GM18519 (cell line): ENCODE data around the gene CNOT3.
"Not testable (repeated sequence)": the region's sequence is repeated elsewhere in the genome, so short reads cannot be mapped to it uniquely, and the experiment has no call there.

Experiments used
- ATAC-seq: cut with Tn5 transposase; IDR thresholded peaks from one replicate; pipeline ENCODE4 v1.9.1; 2021; ENCODE audit warnings: mild to moderate bottlenecking, moderate library complexity; ENCODE audit not compliant: unreplicated experiment, low FRiP score

CNOT3 gene

DNA sequence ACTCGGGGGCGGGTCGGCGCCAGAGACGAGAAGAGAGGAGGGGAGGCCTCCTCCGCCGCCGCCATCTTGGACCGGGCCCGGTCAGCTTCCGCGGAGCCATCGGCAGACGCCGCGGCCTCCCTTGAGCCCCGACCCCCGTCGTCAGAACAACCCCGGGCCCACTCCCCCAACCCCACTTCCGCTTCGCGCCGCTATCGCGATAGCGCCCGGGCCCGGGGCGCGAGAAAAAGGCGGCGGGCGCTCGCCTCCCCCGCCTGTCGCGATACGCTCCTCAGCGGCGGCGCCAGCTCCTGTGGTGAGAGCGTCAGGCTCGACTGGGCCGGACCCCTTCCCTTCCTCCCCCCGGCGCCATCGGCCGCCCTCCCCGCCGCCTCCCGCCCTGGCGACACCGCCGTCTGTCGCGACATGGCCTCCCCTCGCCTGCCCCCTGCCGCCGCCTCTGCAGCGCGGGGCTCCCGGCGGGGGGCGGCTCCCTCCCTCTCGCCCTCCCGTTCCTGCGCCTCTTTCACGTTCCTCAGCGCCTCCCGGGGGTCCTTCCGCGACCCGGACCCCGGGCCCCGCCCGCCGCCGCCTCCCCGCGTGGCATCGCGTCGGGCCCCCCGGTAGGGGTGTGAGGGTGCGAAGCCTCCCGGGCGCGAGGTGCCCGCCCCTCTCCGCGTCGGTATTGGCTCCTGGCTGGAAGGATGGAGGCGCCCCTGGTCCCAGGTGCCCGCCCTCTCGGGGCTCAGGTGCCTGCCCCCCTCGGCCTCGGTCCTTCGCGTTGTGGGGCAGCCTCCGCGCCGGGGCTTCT lies at the start of gene CNOT3:
Gene CNOT3 (plus strand): TSS at position 64 of the 790 bp plus-strand sequence. CDS start 5,217 bp downstream, outside the sequence.
- ATAC-seq, result no peak

DNA sequence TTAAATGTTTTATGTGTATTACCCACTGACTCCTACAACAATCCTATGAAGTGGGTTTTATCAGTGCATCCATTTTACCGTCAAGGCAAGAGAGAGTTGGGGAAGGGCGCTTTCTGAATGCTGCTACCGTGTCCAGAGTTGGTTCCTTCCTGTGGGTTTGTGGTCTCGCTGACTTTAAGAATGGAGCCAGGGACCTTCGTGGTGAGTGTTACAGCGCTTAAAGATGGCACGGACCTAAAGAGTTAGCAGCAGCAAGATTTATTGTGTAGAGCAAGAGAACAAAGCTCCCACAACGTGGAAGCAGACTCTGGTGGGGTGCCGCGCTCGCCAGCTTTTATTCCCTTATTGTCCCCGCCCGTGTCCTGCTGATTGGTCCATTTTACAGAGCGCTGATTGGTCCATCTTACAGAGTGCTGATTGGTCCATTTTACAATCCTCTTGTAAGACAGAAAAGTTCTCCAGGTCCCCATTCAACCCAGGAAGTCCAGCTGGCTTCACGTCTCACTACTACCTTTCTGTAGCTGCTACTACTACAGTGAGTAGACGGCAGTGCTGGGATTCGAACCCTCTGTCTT lies 43.0 kb upstream of the CNOT3 start:
- ATAC-seq, result no peak

DNA sequence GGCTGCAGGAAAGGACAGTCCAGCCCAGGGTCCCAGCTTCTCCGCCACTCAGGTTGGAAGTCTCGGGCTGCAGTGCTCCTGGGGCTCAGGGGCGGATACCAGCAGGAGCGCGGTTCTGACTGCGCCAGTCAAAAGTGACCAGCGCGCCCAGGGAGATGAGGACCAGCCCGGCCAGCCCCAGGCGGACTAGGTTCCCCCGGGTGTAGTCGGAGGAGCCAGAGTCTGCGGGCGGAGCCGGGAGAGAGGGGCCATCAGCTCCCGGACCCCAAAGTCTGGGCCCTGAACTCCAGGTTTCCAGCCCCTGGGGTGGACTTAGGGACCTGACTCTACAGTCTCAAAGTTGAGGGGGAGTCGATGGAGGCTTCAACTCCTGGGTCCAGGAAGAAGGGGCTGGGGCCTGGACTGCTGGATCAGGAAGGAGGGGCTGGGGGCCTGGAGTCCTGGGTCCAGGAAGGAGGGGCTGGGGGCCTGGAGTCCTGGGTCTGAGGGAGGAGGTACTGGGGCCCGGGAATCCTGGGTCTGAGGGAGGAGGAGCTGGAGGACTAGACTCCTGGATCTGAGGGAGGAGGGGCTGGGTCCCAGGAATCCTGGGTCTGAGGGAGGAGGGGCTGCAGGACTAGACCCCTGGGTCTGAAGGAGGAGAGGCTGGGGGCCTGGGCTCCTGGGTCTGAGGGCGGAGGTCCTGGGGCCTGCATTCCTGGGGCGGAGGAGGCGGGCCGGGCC lies 42.3 kb upstream of the CNOT3 start:
- ATAC-seq, result no peak

DNA sequence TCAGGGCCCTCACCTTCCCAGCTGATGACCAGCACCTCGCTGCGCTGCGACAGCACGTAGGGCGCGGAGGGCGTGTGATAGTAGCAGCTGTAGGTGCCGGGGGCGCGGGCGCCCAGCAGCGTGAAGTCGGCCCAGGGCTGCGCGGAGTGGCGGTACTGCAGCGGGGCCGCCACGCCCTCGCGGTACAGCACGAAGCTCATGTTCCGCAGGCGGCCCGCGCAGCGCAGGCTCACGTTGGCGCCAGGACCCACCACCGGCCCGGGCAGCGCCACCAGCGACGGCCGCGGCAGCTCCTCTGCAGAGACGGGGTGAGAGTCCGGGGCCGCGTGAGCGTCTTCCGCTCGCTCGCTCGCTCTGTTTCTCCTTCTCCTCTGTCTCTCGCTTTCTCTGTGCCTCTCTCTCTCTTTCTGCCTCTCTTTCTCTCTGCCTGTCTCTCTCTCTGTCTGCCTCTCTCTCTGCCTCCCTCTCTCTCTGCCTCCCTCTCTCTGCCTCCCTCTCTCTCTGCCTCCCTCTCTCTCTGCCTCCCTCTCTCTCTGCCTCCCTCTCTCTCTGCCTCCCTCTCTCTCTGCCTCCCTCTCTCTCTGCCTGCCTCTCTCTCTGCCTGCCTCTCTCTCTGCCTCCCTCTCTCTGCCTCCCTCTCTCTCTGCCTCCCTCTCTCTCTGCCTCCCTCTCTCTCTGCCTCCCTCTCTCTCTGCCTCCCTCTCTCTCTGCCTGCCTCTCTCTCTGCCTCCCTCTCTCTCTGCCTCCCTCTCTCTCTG lies 41.5 kb upstream of the CNOT3 start:
- ATAC-seq, result not testable (repeated sequence)

DNA sequence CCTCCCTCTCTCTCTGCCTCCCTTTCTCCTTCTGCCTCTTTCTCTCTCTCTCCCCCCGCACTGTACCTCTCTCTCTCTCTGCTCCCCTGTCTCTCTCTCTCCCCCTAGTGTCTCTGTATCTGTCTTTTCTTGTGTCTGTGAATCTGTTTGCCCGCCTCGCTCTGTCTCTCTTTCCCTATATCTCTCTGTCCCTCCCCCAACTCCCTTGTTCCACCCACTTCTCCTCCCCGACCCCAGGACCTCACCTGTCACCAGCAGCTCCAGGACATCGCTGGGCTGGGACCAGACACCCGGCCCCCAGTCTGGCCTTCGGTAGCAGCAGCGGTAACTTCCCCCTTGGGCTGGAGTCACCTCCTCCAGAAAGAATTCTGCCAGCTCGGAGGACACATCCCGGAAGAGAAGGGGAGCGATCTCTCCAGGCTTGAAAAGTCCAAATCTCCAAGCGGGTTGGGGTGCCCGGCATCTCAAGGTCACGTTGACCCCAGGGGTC lies 40.9 kb upstream of the CNOT3 start:
- ATAC-seq, result no peak

DNA sequence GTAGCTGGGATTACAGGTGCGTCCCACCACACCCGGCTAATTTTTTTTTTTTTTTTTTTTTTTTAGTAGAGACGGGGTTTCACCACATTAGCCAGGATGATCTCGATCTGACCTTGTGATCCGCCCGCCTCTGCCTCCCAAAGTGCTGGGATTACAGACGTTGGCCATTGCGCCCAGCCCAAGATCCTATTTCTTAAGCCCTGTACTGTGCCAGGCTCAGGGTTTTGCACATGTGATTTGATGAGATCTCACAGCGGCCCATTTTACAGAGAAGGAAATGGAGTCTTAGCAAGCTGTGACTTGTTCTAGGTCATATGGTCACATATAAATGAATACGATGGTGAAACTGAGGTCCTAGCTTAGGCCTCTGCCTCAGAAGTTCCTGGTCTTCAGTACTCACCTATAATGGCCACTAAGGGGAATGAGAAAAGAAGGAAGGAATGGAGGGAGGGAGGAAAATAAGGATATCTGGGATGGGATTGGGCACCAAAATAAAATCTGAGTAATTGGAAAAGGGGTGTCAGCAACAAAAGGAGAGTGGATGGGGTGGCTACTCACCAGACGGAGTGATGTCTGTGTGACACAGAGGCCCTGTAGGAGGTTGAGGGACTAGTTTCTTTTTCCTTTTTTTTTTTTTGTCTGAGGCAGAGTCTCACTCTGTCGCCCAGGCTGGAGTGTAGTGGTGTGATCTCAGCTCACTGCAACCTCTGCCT lies 38.2 kb upstream of the CNOT3 start:
- no peak for ATAC-seq

DNA sequence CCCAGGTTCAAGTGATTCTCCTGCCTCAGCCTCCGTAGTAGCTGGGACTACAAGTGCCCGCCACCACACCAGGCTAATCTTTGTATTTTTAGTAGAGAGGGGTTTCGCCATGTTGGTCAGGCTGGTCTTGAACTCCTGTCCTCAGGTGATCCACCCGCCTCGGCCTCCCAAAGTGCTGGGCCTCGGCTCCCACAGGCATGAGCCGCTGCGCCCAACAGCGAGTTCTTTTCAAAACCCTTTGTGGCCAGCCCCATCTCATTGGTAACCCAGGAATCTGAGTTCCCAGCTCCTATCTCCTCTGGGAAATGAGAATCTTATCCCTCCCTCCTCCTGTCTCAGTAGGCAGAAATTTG lies 37.7 kb upstream of the CNOT3 start:
- not testable (repeated sequence) for ATAC-seq

DNA sequence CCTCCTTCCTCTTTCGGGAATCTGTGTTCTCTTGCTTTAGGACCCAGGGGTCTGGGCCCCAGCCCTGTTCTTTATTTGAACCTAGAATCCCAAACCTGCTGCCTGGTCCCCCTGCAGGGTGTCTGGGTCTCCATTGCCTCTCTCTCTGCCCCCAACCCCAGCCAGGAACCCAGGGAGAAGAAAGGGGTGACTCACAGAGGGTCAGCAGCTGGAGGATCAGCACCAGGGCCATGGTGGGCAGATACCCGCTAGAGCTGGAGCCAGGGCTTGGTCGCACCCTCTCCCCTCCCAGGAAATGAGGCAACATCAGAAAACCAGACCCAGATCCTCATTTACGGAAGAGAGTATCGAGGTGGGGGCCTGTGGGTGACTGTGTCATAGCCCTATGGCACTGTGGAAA lies 37.0 kb upstream of the CNOT3 start, which contains the start of gene OSCAR:
Gene OSCAR (minus strand): TSS at position 243 of the 400 bp plus-strand sequence. CDS start 11 bp downstream, at position 232.
- ATAC-seq, result no peak

DNA sequence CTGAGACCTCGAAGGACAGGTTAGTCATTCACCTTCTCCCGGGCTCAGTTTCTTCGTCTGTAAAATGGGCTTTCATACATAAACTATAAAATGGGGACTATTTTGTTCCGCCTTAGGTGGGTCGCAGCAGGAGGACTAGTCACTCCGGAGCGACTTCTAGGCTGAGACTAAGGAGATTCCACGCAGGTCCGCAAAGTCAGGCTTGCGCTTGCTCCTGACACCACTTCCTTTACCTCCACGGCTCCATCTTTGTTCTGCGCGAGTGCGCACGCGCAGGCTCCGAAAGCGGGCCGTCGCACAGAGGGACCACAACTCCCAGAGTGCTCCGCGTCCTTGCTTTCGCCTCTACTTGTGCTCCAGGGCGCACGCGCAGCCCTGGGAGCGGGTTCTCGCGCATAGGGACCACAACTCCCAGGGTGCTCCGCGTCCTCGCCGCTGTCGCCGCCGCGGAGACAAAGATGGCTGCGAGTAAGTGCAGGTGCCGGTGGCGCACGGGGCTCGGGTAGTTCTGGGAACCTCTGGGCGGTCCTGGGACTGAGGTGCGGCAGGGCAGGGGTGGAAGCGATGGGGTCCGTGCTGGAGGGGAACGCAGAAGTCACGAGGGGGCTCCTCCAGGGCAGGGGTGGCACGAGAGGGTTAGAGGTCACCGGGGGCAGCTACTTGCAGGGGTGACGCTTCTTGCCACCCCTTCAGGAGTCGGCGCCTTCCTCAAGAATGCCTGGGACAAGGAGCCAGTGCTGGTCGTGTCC lies 35.0 kb upstream of the CNOT3 start, which contains the start of gene NDUFA3:
Gene NDUFA3 (plus strand): TSS at position 435 of the 749 bp plus-strand sequence. CDS start 24 bp downstream, at position 459.
- peak; percentile 98 for ATAC-seq

DNA sequence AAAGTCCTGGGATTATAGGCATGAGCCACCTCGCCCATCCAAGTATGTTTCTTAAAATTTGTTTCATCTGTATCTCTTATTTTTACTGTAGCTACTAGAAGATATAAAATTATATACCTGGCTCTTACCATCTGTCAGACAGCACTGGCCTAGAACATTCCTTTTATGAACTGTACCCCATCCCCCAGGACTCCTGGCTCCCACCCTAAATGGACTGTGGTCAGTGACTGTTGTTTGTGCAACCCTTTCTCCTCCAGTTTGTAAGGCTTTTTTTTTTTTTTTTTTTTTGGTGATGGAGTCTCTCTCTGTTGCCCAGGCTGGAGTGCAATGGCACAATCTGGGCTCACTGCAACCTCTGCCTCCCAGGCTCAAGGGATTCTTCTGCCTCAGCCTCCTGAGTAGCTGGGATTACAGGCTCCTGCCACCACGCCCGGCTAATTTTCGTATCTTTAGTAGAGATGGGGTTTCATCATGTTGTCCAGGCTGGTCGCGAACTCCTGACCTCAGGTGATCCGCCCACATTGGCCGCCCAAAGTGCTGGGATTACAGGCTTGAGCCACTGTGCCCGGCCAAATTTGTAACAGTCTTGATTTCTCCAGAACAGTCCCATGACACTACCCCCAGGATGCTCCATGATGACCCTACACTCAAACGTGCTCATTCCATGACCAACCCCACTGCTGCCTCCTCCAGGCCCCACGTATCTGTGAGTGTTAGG lies 32.4 kb upstream of the CNOT3 start:
- no peak for ATAC-seq

DNA sequence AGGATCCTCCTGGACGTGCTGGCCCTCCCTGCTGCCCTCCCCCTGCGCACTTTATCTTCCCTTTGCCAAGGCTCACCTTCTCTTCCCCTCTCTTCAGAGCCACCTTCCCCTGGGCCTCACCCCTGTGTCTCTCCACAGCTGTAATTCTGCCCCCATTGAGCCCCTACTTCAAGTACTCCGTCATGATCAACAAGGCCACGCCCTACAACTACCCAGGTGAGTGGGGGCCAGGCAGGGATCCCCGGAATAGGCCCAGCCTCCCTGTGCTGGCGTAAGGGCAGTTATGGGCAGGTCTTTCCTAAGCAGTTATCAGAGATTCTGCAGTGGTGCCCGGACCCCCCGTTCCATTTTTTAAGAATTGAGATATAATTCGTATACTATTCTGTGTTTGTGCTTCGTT lies 31.8 kb upstream of the CNOT3 start:
- no peak for ATAC-seq

DNA sequence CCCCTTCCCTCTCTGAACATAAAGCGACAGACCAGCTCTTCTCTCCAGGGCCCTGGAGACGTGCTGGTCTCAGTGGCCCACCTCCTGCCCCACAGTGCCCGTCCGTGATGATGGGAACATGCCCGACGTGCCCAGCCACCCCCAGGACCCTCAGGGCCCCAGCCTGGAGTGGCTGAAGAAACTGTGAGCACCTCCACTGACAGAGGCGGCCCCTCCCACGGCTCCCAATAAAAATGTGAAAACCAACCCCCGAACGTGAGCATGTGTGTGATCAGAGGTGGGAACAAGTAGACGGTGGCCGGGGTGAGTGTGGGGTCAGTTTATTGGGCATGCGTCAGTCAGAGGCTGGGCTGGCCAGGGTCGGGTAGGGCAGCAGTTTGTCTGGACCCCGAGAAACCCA lies 30.8 kb upstream of the CNOT3 start:
- ATAC-seq, result no peak

DNA sequence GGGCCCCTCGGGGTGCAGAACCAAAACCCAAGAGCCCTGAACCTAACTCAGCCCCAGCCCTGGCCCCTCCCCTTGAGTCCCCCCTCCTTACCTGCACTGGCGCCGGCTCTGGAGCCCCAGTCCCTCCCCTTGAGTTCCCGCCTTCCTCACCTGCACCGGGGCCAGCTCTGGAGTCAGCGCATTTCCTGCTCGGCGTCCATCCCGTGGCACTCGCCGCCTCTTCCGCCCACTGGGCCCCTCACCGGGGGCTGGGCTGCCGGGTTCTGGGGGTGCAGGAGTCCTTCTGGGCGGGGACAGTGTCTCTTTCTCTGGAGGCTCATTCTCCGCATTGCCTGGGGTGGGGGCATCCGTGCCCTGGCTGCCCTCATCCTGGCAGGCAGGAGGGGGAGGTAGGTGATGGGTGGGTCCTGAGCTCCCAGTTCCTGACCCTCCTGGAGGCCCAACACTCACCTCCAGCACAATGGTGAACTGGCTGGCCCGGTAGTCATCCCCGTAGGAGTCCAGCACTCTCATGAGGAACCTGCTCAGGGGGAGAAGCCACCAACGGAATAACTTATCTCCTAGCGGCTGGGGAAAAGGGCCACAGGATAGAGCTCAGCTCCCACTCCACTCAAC lies 29.6 kb upstream of the CNOT3 start:
- no peak for ATAC-seq

DNA sequence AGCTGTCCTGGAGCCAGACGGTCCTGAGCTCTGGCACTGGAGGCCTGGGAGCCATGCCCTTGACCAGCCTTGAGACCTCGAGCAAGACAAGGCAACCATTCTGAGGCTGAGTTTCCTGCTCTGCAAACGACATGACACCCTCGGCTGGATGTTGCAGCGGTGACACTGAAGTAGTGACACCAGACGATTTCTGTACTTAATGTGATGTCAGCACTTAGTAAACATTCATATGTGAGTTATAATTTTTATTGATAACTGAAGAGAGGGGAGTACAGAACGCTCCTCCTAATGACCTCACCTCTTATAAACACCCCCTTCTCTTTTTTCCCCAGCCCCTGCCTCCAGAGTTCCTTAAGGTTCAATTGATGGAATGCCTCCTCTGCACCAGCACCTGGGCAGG lies 29.1 kb upstream of the CNOT3 start:
- ATAC-seq, result no peak

DNA sequence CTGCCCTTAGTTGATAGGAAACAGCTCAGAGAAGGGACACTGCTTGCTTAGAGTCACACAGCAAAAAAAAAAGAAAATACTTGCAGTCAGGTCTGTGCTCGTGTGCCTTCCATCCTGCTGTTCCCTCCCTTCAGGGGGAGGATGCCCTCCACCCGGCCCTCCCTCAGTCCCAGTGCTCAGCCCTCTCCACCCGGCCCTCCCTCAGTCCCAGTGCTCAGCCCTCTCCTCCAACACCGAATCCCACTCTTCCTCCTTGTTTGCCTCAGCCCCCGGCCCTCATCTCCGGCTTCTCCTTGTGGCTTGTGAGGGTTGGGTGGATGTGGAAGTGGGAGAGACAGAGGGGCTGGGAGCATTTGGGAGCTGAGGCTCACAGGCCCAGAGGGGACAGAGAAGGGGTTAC lies 27.9 kb upstream of the CNOT3 start:
- no peak for ATAC-seq

DNA sequence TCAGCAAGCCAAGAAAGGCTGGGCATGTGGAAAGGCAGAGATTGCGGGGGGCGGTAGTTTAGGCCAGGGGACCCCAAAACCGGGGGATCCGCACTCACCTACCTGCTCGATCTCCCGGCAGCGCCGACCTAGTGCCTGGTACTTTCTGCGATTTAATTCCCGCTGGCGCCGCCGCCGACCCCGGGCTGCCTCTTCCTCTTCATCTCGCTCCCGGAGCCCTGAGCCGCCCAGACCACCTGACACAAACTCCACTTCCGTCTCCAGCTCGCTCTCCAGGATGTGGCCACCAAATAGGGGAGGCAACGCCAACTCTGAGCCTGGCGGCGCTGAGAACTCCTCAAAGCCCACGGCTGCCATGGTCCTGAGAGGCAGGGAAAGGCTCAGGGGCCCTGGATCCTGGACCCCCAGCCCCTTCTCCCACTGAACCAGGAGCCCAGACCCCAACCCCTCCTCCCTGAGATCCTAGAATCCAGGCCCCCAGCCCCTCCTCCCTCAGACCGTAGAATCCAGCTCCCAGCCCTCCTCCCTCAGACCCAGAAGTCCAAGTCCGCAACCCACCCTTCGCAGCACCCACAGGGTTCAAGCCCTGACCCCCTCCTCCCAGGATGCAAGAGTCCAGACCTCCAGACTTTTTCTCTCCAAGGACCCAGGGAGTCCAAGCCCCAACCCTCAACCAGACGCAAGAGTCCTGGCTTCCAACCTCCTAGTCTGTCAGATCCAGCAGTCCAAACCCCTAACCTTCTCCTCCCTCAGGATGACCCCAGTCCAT lies 23.0 kb upstream of the CNOT3 start:
- no peak for ATAC-seq
